A204.1 (cell line): Measurements from ENCODE around the gene LATS2.

Experiments used
- FAIRE-seq: peaks from 2 replicates; lab custom pipeline; 2012; peaks lifted over from hg19 to GRCh38; lab: Jason Lieb, UNC

The LATS2 gene

DNA sequence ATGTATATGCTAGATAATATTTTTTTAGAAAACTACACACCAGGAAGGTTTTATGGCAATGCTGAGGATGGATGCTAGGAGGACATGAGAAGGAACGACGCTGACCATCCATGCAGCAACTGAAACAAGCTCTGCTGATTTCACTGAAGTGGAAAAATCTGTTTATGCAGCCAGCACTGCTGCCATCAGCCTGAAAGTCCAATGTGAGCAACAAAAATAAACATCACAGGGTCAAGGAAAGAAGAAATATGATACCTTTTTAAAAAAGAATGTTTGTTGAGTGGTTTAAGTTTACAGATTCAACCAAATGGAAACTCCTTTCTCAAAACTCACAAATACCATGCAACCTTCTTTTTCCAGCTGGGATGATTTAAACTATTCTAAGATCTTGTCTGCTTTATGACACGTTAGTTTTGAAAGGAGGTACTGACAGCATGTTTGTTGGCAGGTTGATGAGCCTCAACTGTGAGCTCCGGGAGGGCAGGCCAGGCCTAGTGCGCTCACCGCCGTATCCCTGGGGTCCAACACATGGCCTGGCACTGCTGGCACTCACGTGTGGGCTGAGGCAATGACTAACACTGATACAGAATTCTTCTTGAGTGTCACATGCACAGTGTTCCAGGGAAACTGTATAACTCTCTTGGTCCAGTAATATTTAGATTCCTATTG is 46.8 kb downstream of the LATS2 start:
- no peak for FAIRE-seq

GRCh38 chr13:21014139-21014501 is 47.3 kb downstream of the LATS2 start:
- no peak for FAIRE-seq

- FAIRE-seq = no peak
Observed at GRCh38 chr13:21013682-21014038, 47.7 kb downstream of the LATS2 start.

DNA sequence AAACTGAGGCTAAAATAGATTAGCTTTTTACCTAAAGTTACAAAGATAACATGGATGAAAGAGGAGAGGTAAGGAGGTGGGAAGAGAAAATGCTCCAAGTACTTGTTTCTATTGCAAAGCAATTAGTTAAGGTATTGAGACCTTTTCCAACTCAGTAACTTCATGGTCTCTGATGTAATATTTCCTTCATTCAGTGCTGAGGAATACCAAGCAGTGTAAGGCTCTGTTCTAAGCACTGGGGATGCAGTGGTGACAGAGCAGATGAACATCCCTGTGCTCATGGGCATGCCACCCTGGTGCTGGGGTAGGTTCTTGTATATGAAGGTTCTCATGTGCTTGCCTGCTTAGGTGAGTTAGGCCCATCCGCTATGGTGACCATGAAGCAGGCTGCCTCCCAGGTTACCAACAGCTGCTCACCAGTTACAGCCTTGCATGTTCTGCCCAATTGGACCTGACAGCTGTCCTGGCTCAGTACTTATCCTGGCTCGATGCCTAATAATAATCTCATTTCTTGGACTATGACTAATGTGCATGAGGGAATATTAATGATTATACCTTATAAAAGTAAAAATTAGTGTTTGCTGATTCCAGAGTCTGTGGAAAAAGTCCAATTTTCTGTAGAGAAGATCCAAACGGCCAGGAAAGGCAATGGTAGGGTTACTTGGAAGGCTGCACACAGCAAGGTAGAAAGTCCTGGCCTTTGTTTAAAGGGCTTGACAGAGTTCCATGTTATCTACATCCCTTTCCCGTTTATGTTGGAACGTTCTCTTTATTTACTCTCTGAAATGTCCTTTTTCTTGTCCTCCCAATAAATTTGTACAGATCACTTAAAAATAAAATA is 48.3 kb downstream of the LATS2 start:
- no peak for FAIRE-seq

- no peak for FAIRE-seq
Observed at GRCh38 chr13:21012211-21012610, 49.2 kb downstream of the LATS2 start.

DNA sequence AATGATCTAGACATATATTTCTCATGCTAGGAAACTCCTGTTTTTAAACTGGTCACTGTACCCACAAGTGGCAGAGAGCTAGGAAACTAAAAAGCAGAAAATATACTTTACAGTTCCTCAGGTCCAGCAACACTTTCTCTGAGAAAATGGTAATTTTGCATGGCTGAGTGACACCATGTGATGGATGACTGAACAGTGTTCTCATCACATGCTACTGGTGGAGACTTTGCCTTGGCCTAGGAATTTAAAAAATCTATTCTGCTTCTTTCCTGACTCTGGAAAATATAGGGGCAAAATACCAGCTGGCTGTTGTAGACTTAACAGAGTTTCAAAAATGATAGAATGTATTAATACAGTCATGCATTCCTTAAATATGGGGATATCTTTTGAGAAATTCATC is 50.0 kb downstream of the LATS2 start:
- FAIRE-seq = no peak

DNA sequence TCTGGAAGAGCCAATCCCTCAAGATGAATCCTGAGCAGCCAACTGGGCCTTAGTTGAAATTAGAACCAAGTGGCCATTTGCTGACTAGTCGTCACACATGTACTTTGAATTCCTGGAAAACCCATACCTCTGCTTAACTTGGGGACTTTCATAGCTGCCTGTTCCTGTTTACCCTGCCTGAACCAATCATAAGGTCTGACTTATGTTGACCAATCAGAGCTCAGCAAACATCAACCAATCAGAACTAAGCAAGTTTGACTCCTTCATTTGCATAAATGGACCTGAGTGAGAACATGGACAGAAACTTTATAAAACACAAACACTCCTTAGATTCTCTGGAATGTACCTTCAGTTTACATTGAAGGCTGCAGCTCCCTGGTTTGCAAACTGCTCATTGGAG is 50.8 kb downstream of the LATS2 start:
- no peak for FAIRE-seq

GRCh38 chr13:21009036-21009435 is 52.4 kb downstream of the LATS2 start:
- FAIRE-seq = no peak

GRCh38 chr13:21008026-21008425 is 53.4 kb downstream of the LATS2 start:
- FAIRE-seq = no peak

DNA sequence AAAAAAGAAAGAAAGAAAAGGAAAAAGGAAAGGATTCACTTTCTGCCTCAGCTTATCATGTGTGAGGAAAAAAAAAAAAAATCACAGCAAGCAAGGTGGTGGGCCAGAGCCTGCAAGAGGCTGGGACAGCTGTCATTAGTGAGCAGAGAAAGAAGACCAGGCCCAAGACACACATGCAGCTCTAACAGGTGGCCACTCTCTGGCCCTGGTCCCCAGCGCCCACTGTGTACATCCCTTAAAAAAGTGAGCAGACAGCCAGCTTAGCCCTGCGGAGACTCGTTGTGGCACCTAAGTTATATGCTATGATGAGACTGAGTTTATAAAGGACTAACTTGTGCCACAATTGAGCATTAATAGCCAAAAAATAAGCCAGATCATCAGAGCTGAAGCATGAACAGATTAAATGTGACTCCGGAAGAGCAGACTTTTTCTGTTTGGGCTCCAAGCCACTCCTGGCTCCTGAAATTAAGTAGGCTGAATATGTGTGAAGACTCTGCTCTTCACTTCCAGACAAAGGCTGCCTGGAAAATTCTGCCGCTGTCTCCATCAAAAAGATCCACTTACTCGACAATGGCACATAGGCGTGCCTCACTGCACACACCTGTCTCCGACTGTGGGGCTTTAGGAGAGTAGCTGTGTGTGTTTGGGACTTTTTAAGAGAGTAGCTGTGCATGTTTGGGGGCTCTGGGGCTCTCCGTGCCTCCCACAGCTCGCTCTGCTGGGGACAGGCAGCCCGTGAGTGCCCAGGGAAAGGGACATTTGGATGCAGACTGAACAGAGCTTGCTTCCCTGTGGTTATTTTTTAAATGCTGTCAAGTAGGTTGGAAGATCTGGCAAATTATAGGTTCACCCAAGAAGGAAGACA is 55.0 kb downstream of the LATS2 start:
- FAIRE-seq = no peak

- FAIRE-seq = no peak
Observed at GRCh38 chr13:21005193-21005592, 56.2 kb downstream of the LATS2 start.

DNA sequence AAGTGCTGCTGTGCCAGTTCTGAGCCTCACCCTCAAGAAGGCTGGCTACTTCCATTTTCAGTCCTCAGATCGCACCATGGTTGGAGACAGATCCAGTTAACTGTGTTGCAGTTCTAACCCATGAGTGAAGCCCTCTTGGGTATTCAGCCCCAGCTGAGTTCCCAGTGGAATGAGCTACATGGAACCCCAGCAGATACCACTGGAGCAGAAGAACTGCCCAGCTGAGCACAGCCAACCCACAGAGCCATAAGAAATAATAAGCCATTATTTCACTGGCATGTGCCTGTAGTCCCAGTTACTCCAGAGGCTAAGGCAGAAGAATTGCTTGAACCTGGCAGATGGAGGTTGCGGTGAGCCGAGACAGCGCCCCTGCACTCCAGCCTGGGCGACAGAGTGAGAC is 59.9 kb downstream of the LATS2 start:
- FAIRE-seq = no peak

- no peak for FAIRE-seq
Observed at GRCh38 chr13:21000647-21001046, 60.7 kb downstream of the LATS2 start.

DNA sequence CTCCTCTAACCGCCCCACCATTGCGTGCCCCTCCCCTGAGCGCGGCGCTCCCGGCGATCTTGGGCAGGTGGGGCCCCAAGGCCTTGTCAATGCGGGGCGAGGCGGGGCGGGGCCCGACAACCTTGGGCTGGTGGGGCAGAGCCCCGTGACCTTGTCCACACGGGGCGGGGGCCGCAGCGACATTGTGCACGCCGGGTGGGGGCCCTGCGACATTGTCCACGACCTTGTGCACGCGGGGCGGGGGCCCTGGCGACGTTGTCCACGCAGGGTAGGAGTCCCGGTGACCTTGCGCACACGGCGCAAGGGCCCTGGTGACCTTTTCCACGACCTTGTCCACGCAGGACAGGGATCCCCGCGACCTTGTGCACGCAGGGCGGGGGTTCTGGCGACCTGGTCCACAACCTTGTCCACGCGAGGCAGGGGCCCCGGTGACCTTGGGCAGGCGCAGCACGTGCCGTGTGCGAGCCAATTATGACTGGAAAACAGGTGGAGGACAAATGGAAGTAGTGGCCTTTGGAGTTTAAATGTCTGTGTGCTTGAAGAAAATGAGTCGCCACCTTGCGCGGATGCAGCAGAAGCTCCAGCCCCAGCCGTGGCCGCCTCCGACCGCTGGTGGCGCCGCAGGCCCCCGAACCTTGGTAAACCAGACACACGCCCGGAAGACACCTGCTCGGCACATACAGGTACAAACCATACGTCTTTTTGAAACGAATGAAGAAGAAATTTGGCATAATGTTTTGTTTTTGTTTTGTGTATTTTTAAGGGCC is 62.6 kb downstream of the LATS2 start:
- FAIRE-seq = no peak

- no peak for FAIRE-seq
Observed at GRCh38 chr13:20997301-20998161, 63.9 kb downstream of the LATS2 start.

DNA sequence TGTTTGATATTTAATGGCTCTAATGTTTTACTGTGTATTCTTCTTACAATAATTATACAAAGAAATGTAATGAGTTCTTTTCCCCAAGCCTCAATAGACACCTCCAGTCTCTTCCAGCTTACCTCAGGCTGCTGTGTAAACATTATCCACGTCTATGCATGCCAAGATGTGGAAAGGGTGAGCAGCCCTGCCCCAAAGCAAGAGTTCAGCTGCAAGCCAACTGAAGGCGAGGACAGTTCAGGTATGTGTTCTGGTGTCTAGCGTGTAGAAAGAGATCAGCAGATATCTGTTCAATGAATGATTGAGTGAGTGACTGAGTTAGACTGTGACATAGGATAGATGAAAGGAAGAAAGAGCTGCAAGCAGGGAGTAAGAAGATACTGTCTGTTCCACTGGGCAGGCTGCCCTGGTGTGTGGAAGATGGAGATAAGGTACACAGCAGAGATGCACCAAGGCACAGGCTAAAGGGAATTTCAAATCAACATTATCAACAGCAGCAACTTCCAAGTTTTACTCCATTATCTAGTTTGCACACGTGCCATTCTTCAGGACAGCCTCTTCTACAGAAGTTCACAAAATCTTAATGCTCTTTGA is 66.0 kb downstream of the LATS2 start:
- FAIRE-seq = no peak

GRCh38 chr13:20994441-20994821 is 67.0 kb downstream of the LATS2 start:
- no peak for FAIRE-seq

DNA sequence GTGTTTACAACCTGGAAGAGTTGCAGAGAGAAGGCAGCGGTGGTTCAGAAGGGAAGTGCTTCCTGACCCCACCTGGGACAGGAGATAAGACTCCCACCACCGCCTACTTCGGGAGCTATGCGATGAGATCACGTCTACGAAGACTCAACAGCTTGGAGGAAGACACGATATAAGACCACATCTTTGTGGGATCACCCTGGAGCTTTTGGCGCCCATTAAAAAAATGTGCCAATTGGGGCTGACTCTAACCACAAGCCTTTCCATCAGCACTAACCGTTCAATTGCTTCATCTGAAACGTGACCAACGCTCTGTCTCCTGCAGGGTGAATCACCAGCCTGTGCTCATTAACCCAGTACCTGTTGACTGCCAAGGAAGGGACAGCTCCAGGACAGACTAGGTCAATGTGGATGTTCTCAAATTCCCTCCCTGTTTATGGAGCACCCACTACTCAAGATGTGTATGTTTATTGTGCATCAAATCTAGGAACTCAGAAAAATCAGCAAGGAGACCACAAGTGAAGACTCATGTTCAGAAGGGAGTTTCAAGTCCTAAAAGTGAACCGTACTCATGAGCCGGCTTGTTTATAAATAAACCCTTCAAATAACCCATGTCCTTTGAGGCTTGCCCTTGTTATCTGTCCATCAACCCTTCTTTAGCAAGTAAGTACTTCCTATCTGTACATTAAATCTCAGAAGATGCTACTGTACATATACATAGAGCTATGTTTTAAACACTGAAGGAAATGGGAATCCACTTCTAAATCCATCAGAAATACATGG is 67.5 kb downstream of the LATS2 start:
- no peak for FAIRE-seq

- no peak for FAIRE-seq
Observed at GRCh38 chr13:20993211-20993610, 68.2 kb downstream of the LATS2 start.
